GM19099 (cell line): ENCODE data around the gene PLXNA3.

Source experiments
- POLR2A ChIP-seq: IDR thresholded peaks from 3 replicates; pipeline ENCODE4 v1.6.1; 2011; ENCODE audit warnings: low read depth; ENCODE audit not compliant: insufficient read length; ENCODE audit errors: extremely low read depth

Gene PLXNA3

GRCh38 chrX:154478728-154479622 is 20.9 kb downstream of the PLXNA3 start, which contains the start of gene LAGE3:
LAGE3 (minus strand) TSS chrX:154479281; CDS start chrX:154478915, 366 bp downstream.
- peak; percentile 64 for TF ChIP-seq POLR2A

GRCh38 chrX:154481195-154481594 is 23.1 kb downstream of the PLXNA3 start:
- TF ChIP-seq POLR2A = no peak

GRCh38 chrX:154481911-154482601 is 24.0 kb downstream of the PLXNA3 start:
- TF ChIP-seq POLR2A = no peak

GRCh38 chrX:154482786-154483185 is 24.7 kb downstream of the PLXNA3 start:
- TF ChIP-seq POLR2A = no peak

GRCh38 chrX:154483325-154483724 is 25.2 kb downstream of the PLXNA3 start:
- no peak for TF ChIP-seq POLR2A

- TF ChIP-seq POLR2A = no peak
These were observed 26.4 kb downstream of the PLXNA3 start for GRCh38 chrX:154484255-154485149.

GRCh38 chrX:154485150-154486051 is 27.3 kb downstream of the PLXNA3 start:
- no peak for TF ChIP-seq POLR2A

GRCh38 chrX:154486052-154486395 is 27.9 kb downstream of the PLXNA3 start:
- TF ChIP-seq POLR2A = no peak

GRCh38 chrX:154486396-154487207 is 28.5 kb downstream of the PLXNA3 start, which contains the start of gene UBL4A:
UBL4A (minus strand) TSS chrX:154486615; CDS start chrX:154486584, 31 bp downstream.
- peak; percentile 54 for TF ChIP-seq POLR2A

- TF ChIP-seq POLR2A = no peak
These were observed 29.6 kb downstream of the PLXNA3 start for GRCh38 chrX:154487518-154488290.

- no peak for TF ChIP-seq POLR2A
These were observed 30.4 kb downstream of the PLXNA3 start for GRCh38 chrX:154488336-154489075.

GRCh38 chrX:154489182-154489581 is 31.1 kb downstream of the PLXNA3 start:
- TF ChIP-seq POLR2A = no peak
